WI38 (cell line): Measurements from ENCODE around the gene CCDC80.

ENCODE experiments used
- H3K4me3 ChIP-seq: 2 replicates; pipeline ENCODE4 v1.5.1; 2011; ENCODE audit warnings: low read depth, mild to moderate bottlenecking, control low read depth, low read length
- TF ChIP-seq, protein P1 (sequence below): IDR thresholded peaks from 2 replicates; pipeline ENCODE4 v1.5.1; 2012; ENCODE audit warnings: low read depth, mild to moderate bottlenecking, control low read depth, low read length

CCDC80 gene, protein sequence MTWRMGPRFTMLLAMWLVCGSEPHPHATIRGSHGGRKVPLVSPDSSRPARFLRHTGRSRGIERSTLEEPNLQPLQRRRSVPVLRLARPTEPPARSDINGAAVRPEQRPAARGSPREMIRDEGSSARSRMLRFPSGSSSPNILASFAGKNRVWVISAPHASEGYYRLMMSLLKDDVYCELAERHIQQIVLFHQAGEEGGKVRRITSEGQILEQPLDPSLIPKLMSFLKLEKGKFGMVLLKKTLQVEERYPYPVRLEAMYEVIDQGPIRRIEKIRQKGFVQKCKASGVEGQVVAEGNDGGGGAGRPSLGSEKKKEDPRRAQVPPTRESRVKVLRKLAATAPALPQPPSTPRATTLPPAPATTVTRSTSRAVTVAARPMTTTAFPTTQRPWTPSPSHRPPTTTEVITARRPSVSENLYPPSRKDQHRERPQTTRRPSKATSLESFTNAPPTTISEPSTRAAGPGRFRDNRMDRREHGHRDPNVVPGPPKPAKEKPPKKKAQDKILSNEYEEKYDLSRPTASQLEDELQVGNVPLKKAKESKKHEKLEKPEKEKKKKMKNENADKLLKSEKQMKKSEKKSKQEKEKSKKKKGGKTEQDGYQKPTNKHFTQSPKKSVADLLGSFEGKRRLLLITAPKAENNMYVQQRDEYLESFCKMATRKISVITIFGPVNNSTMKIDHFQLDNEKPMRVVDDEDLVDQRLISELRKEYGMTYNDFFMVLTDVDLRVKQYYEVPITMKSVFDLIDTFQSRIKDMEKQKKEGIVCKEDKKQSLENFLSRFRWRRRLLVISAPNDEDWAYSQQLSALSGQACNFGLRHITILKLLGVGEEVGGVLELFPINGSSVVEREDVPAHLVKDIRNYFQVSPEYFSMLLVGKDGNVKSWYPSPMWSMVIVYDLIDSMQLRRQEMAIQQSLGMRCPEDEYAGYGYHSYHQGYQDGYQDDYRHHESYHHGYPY

GRCh38 chr3:112640930-112641801, at the start of gene CCDC80:
Gene CCDC80, minus strand, starts transcription at chr3:112641143. Its CDS starts 1,238 bp downstream, at chr3:112639905.
- TF ChIP-seq, protein P1, sequence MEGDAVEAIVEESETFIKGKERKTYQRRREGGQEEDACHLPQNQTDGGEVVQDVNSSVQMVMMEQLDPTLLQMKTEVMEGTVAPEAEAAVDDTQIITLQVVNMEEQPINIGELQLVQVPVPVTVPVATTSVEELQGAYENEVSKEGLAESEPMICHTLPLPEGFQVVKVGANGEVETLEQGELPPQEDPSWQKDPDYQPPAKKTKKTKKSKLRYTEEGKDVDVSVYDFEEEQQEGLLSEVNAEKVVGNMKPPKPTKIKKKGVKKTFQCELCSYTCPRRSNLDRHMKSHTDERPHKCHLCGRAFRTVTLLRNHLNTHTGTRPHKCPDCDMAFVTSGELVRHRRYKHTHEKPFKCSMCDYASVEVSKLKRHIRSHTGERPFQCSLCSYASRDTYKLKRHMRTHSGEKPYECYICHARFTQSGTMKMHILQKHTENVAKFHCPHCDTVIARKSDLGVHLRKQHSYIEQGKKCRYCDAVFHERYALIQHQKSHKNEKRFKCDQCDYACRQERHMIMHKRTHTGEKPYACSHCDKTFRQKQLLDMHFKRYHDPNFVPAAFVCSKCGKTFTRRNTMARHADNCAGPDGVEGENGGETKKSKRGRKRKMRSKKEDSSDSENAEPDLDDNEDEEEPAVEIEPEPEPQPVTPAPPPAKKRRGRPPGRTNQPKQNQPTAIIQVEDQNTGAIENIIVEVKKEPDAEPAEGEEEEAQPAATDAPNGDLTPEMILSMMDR, result no peak
- H3K4me3 ChIP-seq, result peak within 1 kb of the TSS; percentile 79

DNA sequence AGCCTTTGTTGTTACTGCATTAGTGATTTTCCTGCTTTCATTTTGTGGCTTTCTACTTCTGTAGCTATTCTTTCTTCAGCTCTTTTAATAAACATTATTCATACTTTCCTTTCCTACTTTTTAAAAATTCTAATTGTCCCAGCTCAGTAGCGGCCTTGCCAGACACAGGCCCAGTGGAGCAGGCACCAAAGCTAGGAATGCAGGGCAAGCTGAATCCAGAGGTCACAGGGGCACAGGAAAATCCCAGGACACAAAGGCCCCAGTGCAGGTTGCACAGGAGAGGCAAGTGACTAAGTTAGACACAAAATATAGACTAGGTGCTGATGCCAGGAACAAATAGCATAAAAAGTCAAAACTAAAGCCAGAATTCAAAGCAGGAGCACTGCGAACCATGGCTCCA, 49.0 kb upstream of the CCDC80 start:
- H3K4me3 ChIP-seq, result no peak overlapping the region
- TF ChIP-seq, protein P1, result no peak

DNA sequence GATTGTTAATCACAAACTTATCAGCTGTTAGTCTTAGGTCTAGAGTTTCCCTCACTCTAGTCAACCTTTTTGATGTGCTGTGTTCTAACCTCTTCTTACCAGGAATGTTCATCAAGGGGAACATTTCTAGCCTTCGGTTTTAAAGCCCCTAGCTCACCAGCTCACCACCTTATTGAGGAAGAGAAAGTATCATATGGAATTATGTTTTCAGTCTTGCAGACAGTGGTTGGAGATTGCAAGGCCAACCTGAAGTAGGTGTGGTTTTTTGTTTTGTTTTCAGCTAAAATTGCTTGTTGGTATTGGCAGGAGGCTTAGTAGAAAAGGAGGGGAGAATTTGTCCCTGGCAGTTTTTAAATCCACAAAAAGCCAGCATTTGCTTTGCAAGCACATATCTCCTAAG, 48.4 kb upstream of the CCDC80 start:
- TF ChIP-seq, protein P1, result no peak
- H3K4me3 ChIP-seq, result no peak overlapping the region

DNA sequence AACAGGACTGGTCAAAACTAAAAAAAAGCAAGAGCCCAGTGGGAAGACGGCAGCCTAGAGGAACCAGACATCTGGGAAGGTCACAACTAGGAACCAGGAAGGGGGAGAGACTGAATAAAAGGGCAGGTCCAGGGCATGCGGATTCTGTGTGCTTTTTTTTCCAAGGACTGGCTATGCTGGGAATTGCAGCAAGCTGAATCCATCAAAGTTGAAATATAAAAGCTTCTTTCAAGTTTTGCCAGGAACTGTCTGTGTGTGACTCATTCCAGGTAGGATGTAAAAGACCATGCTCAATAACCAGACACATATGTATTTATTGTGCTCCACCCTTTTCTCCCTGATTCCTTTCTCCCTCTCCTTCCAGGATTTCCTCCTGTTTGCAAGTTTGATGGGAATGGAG, 47.9 kb upstream of the CCDC80 start:
- H3K4me3 ChIP-seq, result no peak overlapping the region
- TF ChIP-seq, protein P1, result no peak

- H3K4me3 ChIP-seq, result no peak overlapping the region
- TF ChIP-seq, protein P1, result no peak
Measured at GRCh38 chr3:112688085-112688769, 47.3 kb upstream of the CCDC80 start.

GRCh38 chr3:112687616-112688015, 46.7 kb upstream of the CCDC80 start:
- TF ChIP-seq, protein P1, result no peak
- no peak overlapping the region for H3K4me3 ChIP-seq
